ENCODE data around the gene PPP1R7.

The PPP1R7 gene

DNA sequence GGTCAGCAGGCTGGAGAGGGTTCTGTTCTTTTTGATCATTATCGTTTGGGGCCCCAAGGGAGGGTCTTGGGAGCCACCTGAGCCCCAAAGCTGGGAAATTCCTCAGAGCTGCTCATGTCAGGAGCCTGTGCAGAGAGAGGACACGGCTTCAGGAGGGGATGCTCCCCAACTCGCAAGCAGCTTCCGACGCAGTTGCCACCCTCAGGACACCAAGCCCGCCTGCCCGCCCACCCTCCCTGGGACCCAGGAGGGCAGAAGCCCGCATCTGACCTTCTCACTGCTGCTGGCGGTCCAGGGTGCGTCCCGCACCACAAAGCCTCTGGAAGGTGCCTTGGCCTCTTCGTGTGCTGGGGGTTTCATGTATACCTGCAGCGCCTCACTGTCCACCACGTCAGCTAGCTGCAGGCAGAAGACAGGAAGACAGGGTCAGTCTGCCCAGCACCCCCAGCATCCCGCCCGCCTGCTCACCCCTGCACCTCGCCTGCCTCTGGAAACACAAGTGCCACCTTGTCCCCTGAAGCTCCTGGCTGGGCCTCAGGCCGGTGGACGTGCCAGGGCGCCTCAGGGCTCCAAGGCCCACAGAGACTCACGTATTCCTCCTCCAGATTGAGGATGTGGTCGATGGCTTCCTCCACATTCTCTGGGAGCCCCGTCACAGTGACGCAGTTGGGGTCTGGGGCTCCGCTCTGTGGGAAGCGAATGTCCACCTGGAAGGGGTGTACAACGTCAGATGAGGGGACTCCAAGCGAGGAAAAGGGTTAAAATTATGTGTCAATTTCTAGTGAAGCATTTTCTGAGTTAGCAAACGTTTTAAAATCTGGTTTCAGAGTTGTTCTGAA is 79.5 kb downstream of the PPP1R7 start:
- no peak overlapping the region for H3K4me3 Mint-ChIP-seq
- peaks cover 16% of the 10 kb centered on the region for H3K4me1 Mint-ChIP-seq (ENCODE audit: low read depth)
- peak overlapping the region; percentile 33 for H3K27ac Mint-ChIP-seq
- H3K27me3 Mint-ChIP-seq = no peaks in the 10 kb centered on the region
- H3K36me3 Mint-ChIP-seq (ENCODE audit: low read depth) = peaks cover 100% of the 10 kb centered on the region
- H3K9me3 Mint-ChIP-seq = no peaks in the 10 kb centered on the region
- intact Hi-C loops (cut with micrococcal nuclease) = no loop called here

DNA sequence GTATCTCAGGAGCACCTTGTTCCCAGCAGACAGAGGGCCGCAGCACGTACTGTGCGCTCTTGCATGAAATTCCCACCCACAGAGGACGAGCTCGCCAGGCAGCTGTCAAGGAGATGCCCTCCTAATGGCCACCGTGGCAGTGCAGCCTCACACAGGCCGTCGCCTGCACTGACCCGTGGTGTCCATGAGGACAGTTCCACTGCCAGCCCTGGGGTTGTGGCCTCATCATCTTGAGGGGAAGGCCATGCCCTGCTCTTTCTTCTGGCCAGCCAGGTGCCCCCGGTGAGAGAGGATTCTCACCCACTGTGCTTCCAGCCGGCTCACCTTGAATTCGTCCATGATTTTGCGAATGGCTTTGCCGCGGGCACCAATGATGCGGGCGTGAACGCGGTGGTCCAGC is 80.2 kb downstream of the PPP1R7 start:
- Mint-ChIP-seq H3K36me3 (ENCODE audit: low read depth) (peaks cover 100% of the 10 kb centered on the region), H3K4me1 (ENCODE audit: low read depth) (peaks cover 14% of the 10 kb centered on the region), H3K27ac (peak overlapping the region; percentile 33), H3K4me3 (no peak overlapping the region), H3K27me3 (no peaks in the 10 kb centered on the region), H3K9me3 (no peaks in the 10 kb centered on the region)
- intact Hi-C loops (cut with micrococcal nuclease) = no loop called here

DNA sequence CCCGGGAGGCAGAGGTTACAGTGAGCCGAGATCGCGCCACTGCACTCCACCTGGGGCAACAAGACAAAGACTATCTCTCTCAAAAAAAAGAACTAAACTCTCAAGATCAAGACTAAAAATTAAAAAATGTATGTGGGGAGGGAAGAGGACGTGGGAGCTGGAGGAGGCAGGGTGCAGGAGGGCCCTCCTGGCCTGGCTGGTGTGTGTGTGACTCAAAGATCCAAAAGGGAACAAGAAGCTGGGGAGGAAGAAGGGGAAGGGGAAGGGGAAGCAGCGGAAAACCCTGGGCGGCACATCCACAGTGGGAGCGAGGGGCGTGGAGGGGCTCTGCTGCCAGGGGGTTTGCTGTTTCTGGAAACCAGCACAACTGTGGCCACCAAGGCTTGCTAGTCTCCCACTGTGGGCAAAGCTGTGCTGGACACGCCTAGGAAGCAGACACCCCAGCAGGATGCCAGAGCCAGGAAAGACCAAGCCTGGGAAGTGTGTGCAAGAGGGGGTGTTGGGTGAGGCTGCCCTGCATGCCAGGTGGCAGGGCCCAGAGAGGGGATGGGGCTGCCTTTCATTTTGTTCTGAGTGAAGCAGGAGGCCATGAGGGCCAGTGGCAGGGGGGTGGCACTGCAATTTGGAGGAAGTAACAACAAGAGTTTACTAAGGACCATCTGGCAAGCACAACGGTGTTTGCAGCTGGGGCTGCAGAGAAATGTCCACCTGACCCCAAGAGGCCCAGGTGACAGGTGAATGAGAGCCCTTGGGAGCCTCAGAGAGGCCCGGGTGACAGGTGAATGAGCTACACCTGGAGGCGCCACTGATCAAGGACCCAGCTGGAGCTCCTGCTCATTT is 82.7 kb downstream of the PPP1R7 start:
- intact Hi-C loops (cut with micrococcal nuclease) = no loop called here
- peaks cover 14% of the 10 kb centered on the region for H3K4me1 Mint-ChIP-seq (ENCODE audit: low read depth)
- no peaks in the 10 kb centered on the region for H3K9me3 Mint-ChIP-seq

More for the DNA sequence above, 82.7 kb downstream of the PPP1R7 start:
- Mint-ChIP-seq H3K36me3 (ENCODE audit: low read depth) (peaks cover 100% of the 10 kb centered on the region), H3K4me3 (no peak overlapping the region), H3K27ac (peak overlapping the region; percentile 9), H3K27me3 (no peaks in the 10 kb centered on the region)
